Measurements from ENCODE around the gene SPIB. TPM values are rescaled to one million over a fixed set of nuclear protein-coding genes. Genes with fewer than 3 reads are reported as not detected.

Gene SPIB
- polyA plus RNA-seq, 1 donor (not counting 4 experiments of a cell fraction or from before 2014, with no cell fraction given), result not detected

DNA sequence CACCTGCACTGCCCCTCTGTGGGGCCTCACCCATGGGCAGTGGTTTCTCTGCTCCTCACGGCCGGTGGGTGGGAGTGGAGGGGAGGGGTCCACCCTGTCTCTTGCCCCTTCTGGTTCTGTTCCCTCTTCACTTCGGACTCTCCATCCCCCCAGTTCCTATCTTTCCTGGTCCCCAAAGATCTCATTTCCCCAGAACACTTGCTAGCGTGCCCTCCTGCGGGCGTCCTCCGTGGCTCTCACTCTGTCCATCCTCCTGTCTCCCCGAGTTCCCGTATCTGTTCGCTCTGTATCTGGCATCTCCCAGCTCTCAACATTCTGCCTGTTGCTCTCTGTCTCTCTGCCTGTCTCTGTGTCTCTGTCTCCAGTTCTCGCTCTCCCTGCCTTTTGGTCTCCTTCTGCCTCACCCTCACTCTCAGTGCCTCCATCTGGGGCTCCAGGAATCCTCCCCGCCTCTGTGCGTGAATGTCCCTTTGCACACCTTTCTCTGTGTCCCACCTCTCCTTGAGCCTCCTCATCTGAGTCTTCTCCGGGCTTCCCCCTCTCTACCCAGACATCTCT is 363 bp downstream of the SPIB start:
- no peak overlapping the region for H3K4me2 ChIP-seq (ENCODE audit: control insufficient read depth, extremely low read depth, insufficient read depth, low read depth, low read length)
- no peak for DNase-seq (ENCODE audit: low read depth, low spot score)
- dilution Hi-C loops (cut with MboI; ENCODE audit: extremely low pct_ligation_motif_present, low sequenced_read_pairs), result no loop called here
- H2AFZ ChIP-seq (ENCODE audit: control insufficient read depth, low read length), result peak overlapping the region; percentile 24
- H3K9ac ChIP-seq (ENCODE audit: control insufficient read depth, extremely low read depth, insufficient read depth, low read length), result no peak overlapping the region
- no peak for FAIRE-seq
- peaks cover 18% of the 10 kb centered on the region for H3K27me3 ChIP-seq (ENCODE audit: control insufficient read depth, extremely low read depth, insufficient read depth, low read length)
- no peaks in the 10 kb centered on the region for H3K79me2 ChIP-seq (ENCODE audit: control insufficient read depth, insufficient read depth, low read length)
- no peak overlapping the region for H3K27ac ChIP-seq (ENCODE audit: control insufficient read depth, insufficient read depth, low read length)
- no peaks in the 10 kb centered on the region for H3K9me3 ChIP-seq (ENCODE audit: control insufficient read depth, low read depth, low read length)
- H4K20me1 ChIP-seq (ENCODE audit: control insufficient read depth, extremely low read depth, insufficient read depth, low read length), result no peaks in the 10 kb centered on the region
- no peaks in the 10 kb centered on the region for H3K9me1 ChIP-seq (ENCODE audit: control insufficient read depth, extremely low read depth, insufficient read depth, low read length)
- no peak for TF ChIP-seq EZH2 (IDR thresholded peaks at IDR 0.05; ENCODE audit: low read length)
- TF ChIP-seq, protein P1, sequence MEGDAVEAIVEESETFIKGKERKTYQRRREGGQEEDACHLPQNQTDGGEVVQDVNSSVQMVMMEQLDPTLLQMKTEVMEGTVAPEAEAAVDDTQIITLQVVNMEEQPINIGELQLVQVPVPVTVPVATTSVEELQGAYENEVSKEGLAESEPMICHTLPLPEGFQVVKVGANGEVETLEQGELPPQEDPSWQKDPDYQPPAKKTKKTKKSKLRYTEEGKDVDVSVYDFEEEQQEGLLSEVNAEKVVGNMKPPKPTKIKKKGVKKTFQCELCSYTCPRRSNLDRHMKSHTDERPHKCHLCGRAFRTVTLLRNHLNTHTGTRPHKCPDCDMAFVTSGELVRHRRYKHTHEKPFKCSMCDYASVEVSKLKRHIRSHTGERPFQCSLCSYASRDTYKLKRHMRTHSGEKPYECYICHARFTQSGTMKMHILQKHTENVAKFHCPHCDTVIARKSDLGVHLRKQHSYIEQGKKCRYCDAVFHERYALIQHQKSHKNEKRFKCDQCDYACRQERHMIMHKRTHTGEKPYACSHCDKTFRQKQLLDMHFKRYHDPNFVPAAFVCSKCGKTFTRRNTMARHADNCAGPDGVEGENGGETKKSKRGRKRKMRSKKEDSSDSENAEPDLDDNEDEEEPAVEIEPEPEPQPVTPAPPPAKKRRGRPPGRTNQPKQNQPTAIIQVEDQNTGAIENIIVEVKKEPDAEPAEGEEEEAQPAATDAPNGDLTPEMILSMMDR (optimal IDR thresholded peaks at IDR 0.05 in 1 of 3, IDR thresholded peaks at IDR 0.05 in 1 of 3, conservative IDR thresholded peaks at IDR 0.05 in 1 of 3; ENCODE audit: extremely low read depth in 1 of 3, insufficient read depth in 2 of 3, low read length in 3 of 3), result no peak
- H3K36me3 ChIP-seq (ENCODE audit: control insufficient read depth in 2 of 2, extremely low read depth in 1 of 2, insufficient read depth in 2 of 2, low read length in 2 of 2), result peaks cover 0 to 1% of the 10 kb centered on the region in 2 experiments
- H3K4me1 ChIP-seq (ENCODE audit: control insufficient read depth, extremely low read depth, insufficient read depth, low read length), result no peaks in the 10 kb centered on the region
- no peak overlapping the region for H3K4me3 ChIP-seq (ENCODE audit: control insufficient read depth in 2 of 3, extremely low read depth in 1 of 3, insufficient read depth in 2 of 3, low read depth in 1 of 3, low read length in 3 of 3)

DNA sequence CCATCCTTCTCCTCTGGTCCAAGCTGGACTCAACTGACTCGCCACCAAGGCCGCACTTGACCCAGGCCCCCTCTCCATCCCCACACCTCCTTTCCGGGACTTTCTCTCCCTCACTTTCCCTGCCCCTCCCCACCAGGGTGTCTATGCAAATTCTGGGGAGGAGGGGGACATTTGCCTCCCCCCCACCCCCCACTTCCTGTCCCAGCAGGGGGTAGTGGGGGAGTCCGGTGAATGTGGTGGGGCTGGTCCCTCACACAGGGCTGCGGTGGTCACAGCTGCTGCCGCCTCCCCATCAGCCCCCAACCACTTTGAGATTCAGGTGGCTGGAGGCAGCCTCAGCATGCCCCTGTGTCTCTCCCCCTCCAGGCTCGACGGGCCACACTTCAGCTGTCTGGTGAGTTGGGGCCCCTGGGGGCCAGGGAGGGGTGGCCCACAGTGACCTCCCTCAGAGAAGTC is 870 bp downstream of the SPIB start:
- Histone ChIP-seq H3K27me3 (ENCODE audit: control insufficient read depth, extremely low read depth, insufficient read depth, low read length) (peaks cover 18% of the 10 kb centered on the region), H3K27ac (ENCODE audit: control insufficient read depth, insufficient read depth, low read length) (no peak overlapping the region), H4K20me1 (ENCODE audit: control insufficient read depth, extremely low read depth, insufficient read depth, low read length) (no peaks in the 10 kb centered on the region), H3K4me3 (ENCODE audit: control insufficient read depth in 2 of 3, extremely low read depth in 1 of 3, insufficient read depth in 2 of 3, low read depth in 1 of 3, low read length in 3 of 3) (no peak overlapping the region), H3K9me1 (ENCODE audit: control insufficient read depth, extremely low read depth, insufficient read depth, low read length) (no peaks in the 10 kb centered on the region), H3K36me3 (ENCODE audit: control insufficient read depth in 2 of 2, extremely low read depth in 1 of 2, insufficient read depth in 2 of 2, low read length in 2 of 2) (no peaks in the 10 kb centered on the region), H3K79me2 (ENCODE audit: control insufficient read depth, insufficient read depth, low read length) (no peaks in the 10 kb centered on the region), H3K4me1 (ENCODE audit: control insufficient read depth, extremely low read depth, insufficient read depth, low read length) (no peaks in the 10 kb centered on the region), H3K9ac (ENCODE audit: control insufficient read depth, extremely low read depth, insufficient read depth, low read length) (no peak overlapping the region), H3K4me2 (ENCODE audit: control insufficient read depth, extremely low read depth, insufficient read depth, low read depth, low read length) (no peak overlapping the region), H3K9me3 (ENCODE audit: control insufficient read depth, low read depth, low read length) (no peaks in the 10 kb centered on the region), H2AFZ (ENCODE audit: control insufficient read depth, low read length) (no peak overlapping the region)
- dilution Hi-C loops (cut with MboI; ENCODE audit: extremely low pct_ligation_motif_present, low sequenced_read_pairs), result no loop called here
- TF ChIP-seq, protein P1 (optimal IDR thresholded peaks at IDR 0.05 in 1 of 3, IDR thresholded peaks at IDR 0.05 in 1 of 3, conservative IDR thresholded peaks at IDR 0.05 in 1 of 3; ENCODE audit: extremely low read depth in 1 of 3, insufficient read depth in 2 of 3, low read length in 3 of 3), result no peak
- no peak for TF ChIP-seq EZH2 (IDR thresholded peaks at IDR 0.05; ENCODE audit: low read length)
- FAIRE-seq (no peak), DNase-seq (ENCODE audit: low read depth, low spot score) (no peak)
